SJSA1 (cell line): Measurements from ENCODE around the gene DNAAF1. TPM values are rescaled to one million over a fixed set of nuclear protein-coding genes. Genes with fewer than 3 reads are reported as not detected.
"Not testable (repeated sequence)": the region's sequence is repeated elsewhere in the genome, so short reads cannot be mapped to it uniquely, and the experiment has no call there.

ENCODE experiments used
- DNase-seq, 2 experiments: peaks; one replicate each; pipeline ENCODE4 v3.0.0-alpha.2; 2015 to 2020; ENCODE audit warnings: low spot score in 2 of 2, low read depth in 1 of 2
- H3K27ac ChIP-seq: fragments of 250-450 bp; sonication (Bioruptor Pico); 2 replicates; pipeline ENCODE4 v1.5.1; 2020; ENCODE audit warnings: mild to moderate bottlenecking, moderate library complexity
- H3K27me3 ChIP-seq: fragments of 250-450 bp; sonication (Bioruptor Pico); replicated peaks from 2 replicates; pipeline ENCODE4 v1.5.1; 2020; ENCODE audit warnings: mild to moderate bottlenecking, moderate library complexity
- H3K36me3 ChIP-seq: fragments of 250-450 bp; sonication (Bioruptor Pico); 2 replicates; pipeline ENCODE4 v1.5.1; 2020; ENCODE audit warnings: mild to moderate bottlenecking
- H3K4me1 ChIP-seq: fragments of 250-450 bp; sonication (Bioruptor Pico); replicated peaks from 2 replicates; pipeline ENCODE4 v1.6.1; 2021; ENCODE audit warnings: mild to moderate bottlenecking
- H3K4me3 ChIP-seq: fragments of 250-450 bp; sonication (Bioruptor Pico); 2 replicates; pipeline ENCODE4 v1.5.1; 2020; ENCODE audit warnings: mild to moderate bottlenecking
- H3K9me3 ChIP-seq: fragments of 250-450 bp; sonication (Bioruptor Pico); replicated peaks from 2 replicates; pipeline ENCODE4 v1.5.1; 2020; ENCODE audit warnings: mild to moderate bottlenecking
- total RNA-seq: library from RNA; depleted of rRNA; stranded (reverse); fragments of >200 nt; shearing (Covaris generic); gene quantifications from 2 replicates; pipeline ENCODE4 v1.2.3, GENCODE V29; 2014

The DNAAF1 gene
- total RNA-seq, 1 experiment from 2014 or later = not detected

- no peaks in the 10 kb centered on the region for H3K27me3 ChIP-seq
- DNase-seq = no peak
- H3K9me3 ChIP-seq = no peaks in the 10 kb centered on the region
- H3K36me3 ChIP-seq = no peaks in the 10 kb centered on the region
- H3K4me3 ChIP-seq = no peak overlapping the region
- H3K27ac ChIP-seq = no peak overlapping the region
- no peaks in the 10 kb centered on the region for H3K4me1 ChIP-seq
Measured at GRCh38 chr16:84205976-84206691, 61.0 kb downstream of the DNAAF1 start.

DNA sequence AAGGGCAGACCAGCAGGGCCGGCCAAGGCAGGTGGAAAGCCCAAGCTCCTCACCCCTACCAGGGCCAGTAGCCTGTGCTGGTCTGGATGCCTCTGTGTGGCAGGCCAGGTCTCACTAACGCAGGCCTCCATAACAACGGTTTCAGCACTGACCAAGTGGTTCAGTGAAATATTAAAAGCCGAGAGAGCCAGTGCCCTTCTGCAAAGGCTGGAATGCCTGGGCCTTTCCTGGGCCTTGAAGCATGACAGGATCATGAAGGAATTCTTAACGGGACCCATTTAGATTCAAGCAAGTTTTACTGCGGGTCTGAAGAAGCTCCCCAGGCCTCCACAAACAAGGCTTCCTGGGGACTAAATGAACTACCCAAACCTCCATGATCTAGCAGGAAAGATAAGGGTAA lies 62.1 kb downstream of the DNAAF1 start:
- H3K4me1 ChIP-seq = no peaks in the 10 kb centered on the region
- H3K9me3 ChIP-seq = no peaks in the 10 kb centered on the region
- no peaks in the 10 kb centered on the region for H3K36me3 ChIP-seq
- no peak overlapping the region for H3K27ac ChIP-seq
- DNase-seq = no peak
- no peak overlapping the region for H3K4me3 ChIP-seq
- H3K27me3 ChIP-seq = no peaks in the 10 kb centered on the region

GRCh38 chr16:84207879-84208278 lies 62.8 kb downstream of the DNAAF1 start:
- Histone ChIP-seq H3K36me3 (no peaks in the 10 kb centered on the region), H3K27me3 (no peaks in the 10 kb centered on the region), H3K4me1 (no peaks in the 10 kb centered on the region), H3K9me3 (no peaks in the 10 kb centered on the region), H3K4me3 (no peak overlapping the region), H3K27ac (no peak overlapping the region)
- DNase-seq = no peak

DNA sequence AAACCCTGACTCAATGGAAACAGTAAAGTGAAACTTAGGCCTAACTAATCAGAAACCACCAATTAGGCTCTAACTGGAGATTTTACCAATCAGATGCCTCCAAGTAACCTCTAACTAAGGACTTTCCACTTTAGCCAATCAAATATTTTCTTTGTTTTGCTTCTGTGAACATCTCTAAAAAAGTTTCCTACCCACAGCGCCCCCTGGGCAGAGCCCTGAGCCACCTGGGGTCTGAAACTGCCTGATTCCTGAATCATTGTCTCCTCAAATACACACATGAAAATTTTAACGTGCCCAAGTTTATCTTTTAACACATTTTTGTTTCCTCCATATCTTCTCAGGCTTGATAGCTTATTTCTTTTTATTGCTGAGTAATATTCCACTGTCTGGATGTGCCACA lies 64.9 kb downstream of the DNAAF1 start:
- Histone ChIP-seq H3K27ac (no peak overlapping the region), H3K27me3 (no peaks in the 10 kb centered on the region), H3K36me3 (no peaks in the 10 kb centered on the region), H3K4me3 (no peak overlapping the region), H3K4me1 (no peaks in the 10 kb centered on the region), H3K9me3 (no peaks in the 10 kb centered on the region)
- no peak for DNase-seq

DNA sequence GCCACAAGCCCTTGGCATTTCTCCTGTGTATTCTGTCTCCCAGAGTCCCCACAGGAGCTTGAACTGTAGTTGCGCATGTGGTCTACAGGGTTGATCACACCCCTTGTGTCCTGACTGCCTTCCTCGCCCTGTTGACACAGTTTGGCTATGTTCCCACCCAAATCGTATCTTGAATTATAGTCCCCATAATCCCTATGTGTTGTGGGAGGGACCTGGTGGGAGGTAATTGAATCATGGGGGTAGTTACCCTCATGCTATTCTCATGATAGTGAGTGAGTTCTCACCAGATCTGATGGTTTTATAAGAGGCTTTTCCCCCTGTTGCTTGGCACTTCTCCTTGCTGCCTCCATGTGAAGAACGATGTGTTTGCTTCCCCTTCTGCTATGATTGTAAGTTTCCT lies 67.0 kb downstream of the DNAAF1 start:
- Histone ChIP-seq H3K9me3 (no peaks in the 10 kb centered on the region), H3K4me1 (no peaks in the 10 kb centered on the region), H3K27ac (no peak overlapping the region), H3K4me3 (no peak overlapping the region), H3K36me3 (no peaks in the 10 kb centered on the region), H3K27me3 (no peaks in the 10 kb centered on the region)
- no peak for DNase-seq

DNA sequence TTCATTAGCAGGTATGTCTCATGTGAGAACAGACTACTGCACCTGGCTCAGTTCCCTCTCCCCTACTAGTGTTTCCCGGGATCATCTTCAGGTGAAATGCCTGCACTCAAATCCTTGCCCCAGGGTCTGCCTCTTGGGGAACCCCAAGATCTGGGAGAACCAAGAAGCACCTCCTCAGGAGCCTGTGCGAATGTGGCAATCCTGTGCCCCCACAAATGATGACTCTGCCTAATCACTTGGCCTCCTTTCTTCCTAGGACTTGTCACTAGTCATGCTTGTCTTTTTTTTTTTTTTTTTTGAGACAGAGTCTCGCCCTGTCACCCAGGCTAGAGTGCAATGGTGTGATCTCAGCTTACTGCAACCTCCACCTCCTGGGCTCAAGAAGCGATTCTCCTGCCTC lies 67.5 kb downstream of the DNAAF1 start:
- no peak overlapping the region for H3K4me3 ChIP-seq
- no peaks in the 10 kb centered on the region for H3K9me3 ChIP-seq
- DNase-seq = no peak
- H3K4me1 ChIP-seq = no peaks in the 10 kb centered on the region
- no peaks in the 10 kb centered on the region for H3K36me3 ChIP-seq
- no peak overlapping the region for H3K27ac ChIP-seq
- H3K27me3 ChIP-seq = no peaks in the 10 kb centered on the region

DNA sequence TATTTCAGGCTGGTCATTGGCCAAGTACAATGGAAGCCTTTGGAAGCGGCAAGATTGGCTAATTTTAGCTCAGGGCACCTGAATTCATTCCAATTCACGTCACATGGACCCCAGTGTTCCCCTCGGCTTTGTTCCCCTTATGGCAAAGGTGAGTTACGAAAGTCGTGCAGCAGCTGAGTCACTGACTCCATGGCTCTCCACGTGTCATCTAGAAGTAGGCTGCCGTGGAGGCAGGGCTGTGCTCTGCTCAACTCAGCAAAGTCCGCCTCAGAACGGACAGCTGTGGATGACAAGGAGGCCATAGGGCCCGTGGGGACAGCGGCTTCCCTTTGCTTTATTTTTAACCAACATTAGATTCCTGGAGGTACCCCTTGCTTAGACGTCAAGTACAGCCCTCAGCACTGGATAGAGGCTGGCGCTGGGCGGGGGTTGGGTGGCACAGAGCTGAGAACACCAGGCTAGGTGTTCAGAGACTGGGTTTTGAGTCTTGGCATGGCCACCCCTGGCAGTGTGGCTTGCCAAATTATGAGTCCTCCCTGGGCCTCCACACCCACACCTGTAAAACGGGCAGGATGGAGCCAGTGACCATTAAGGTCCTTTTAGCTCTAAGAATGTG lies 69.5 kb downstream of the DNAAF1 start:
- Histone ChIP-seq H3K27ac (no peak overlapping the region), H3K4me1 (no peaks in the 10 kb centered on the region), H3K36me3 (no peaks in the 10 kb centered on the region), H3K9me3 (no peaks in the 10 kb centered on the region), H3K4me3 (no peak overlapping the region), H3K27me3 (no peaks in the 10 kb centered on the region)
- DNase-seq = no peak

DNA sequence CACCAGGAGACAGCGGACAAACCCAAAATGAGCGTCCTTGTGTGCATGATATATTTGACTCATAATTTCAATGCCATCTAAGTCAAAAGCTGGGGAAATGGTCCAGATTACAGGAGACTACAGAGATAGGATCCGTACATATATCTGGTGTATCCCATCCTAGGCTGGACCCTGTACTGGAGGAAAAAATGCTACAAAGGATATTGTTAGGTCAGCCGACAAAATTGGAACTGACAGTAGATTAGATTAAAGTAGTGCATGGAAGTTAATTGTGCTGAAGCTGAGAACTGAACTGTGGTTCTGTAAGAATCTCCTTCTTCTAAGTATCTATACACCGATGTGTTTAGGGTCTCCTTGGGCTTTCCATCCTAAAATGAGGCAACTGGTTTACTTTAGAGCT lies 70.4 kb downstream of the DNAAF1 start:
- no peak overlapping the region for H3K27ac ChIP-seq
- no peak for DNase-seq
- H3K4me1 ChIP-seq = no peaks in the 10 kb centered on the region
- H3K4me3 ChIP-seq = no peak overlapping the region
- no peaks in the 10 kb centered on the region for H3K27me3 ChIP-seq
- no peaks in the 10 kb centered on the region for H3K36me3 ChIP-seq
- no peaks in the 10 kb centered on the region for H3K9me3 ChIP-seq

- not testable (repeated sequence) for H3K4me1 ChIP-seq, H3K27ac ChIP-seq, DNase-seq, H3K27me3 ChIP-seq, H3K4me3 ChIP-seq, H3K9me3 ChIP-seq, H3K36me3 ChIP-seq
Measured at GRCh38 chr16:84216144-84216543, 71.0 kb downstream of the DNAAF1 start.

DNA sequence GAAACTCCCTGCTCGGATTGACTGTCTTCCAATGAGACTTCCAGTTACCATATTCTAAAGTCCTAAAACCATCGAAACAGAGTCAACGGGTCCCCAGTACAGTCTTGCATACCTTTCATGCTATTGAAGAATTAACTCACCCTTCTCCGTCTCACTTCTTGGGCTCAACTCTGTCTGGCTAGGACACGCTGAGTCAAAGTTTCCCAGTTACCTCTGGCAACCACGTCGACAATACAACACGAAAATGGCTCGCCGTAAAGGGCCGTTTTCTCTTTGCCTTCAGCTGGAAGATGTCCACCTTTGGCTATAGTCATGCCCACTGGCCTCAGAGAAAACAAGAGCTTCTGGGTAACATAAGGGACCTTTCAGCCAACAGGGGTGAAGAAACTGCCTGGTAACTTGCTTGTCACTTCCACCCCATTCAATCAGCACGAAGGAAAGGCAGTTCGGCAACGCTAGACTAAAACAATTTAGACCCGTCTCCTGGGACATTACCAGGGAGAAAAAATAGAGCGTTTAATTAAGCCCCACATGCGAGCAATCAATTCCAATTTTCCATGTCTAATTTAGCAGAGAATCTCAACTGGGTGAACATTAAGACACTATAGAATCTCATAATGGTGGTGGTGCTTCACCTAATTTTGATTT lies 73.2 kb downstream of the DNAAF1 start:
- DNase-seq = no peak
- Histone ChIP-seq H3K4me1 (no peaks in the 10 kb centered on the region), H3K4me3 (no peak overlapping the region), H3K9me3 (no peaks in the 10 kb centered on the region), H3K27ac (no peak overlapping the region), H3K27me3 (no peaks in the 10 kb centered on the region), H3K36me3 (no peaks in the 10 kb centered on the region)

DNA sequence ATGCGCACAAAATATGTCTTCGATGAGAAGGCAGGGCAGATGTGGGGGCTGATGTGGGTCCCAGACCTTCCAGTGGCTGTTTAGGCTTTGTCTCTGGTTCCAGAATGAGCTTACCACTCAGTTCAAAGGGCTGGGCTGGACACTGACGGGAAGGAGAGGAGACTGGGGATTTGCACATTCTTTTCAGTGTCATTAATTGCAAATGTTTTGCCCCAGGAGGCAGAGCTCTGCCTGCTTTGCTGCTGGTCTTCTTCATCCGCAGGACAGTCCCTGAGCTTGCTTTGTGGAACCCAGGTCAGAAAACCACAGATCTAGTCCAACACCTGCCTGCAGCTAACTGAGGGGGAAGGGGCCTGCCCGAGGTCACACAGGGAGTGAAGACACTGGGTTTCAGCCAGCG lies 73.8 kb downstream of the DNAAF1 start:
- no peaks in the 10 kb centered on the region for H3K4me1 ChIP-seq

GRCh38 chr16:84220851-84221250 lies 75.7 kb downstream of the DNAAF1 start:
- Histone ChIP-seq H3K9me3 (no peaks in the 10 kb centered on the region), H3K27ac (no peak overlapping the region), H3K4me3 (no peak overlapping the region), H3K4me1 (no peaks in the 10 kb centered on the region), H3K27me3 (no peaks in the 10 kb centered on the region), H3K36me3 (no peaks in the 10 kb centered on the region)
- no peak for DNase-seq

More for the DNA sequence above, 73.8 kb downstream of the DNAAF1 start:
- no peak for DNase-seq
- Histone ChIP-seq H3K27me3 (no peaks in the 10 kb centered on the region), H3K4me3 (no peak overlapping the region), H3K36me3 (no peaks in the 10 kb centered on the region), H3K9me3 (no peaks in the 10 kb centered on the region), H3K27ac (no peak overlapping the region)

DNA sequence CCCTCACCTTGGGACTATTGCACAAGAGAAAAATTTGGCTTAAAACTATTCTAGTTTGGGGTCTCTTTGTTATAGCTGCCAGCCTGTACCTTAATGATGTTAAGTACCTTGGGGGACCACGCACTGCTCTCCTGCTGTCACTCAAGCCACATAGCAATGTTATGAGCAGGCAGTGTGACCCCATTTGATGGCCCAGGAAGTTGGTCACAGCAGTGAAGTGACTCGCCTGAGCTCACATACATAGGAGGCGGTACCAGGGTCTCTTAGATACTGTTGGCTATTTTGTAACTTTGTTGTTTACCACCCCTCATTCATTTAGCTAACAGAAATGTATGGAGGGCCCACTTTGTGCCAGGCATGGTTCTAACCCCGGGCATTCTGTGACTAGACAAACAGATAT lies 78.3 kb downstream of the DNAAF1 start:
- Histone ChIP-seq H3K4me1 (peaks cover 9% of the 10 kb centered on the region), H3K4me3 (no peak overlapping the region), H3K9me3 (no peaks in the 10 kb centered on the region), H3K36me3 (no peaks in the 10 kb centered on the region), H3K27ac (no peak overlapping the region), H3K27me3 (no peaks in the 10 kb centered on the region)
- no peak for DNase-seq

GRCh38 chr16:84224554-84224953 lies 79.4 kb downstream of the DNAAF1 start:
- H3K27ac ChIP-seq = no peak overlapping the region
- H3K9me3 ChIP-seq = no peaks in the 10 kb centered on the region
- DNase-seq = no peak
- no peaks in the 10 kb centered on the region for H3K36me3 ChIP-seq
- H3K27me3 ChIP-seq = no peaks in the 10 kb centered on the region
- no peak overlapping the region for H3K4me3 ChIP-seq
- peaks cover 15% of the 10 kb centered on the region for H3K4me1 ChIP-seq
